GM12878 (cell line): ENCODE measurements around the gene MAPK8IP3. TPM values are rescaled to one million over a fixed set of nuclear protein-coding genes. Genes with fewer than 3 reads are reported as not detected.

Experiments
- ATAC-seq: fragments of 200-7000 bp; cut with Tn5 transposase; 3 replicates; pipeline ENCODE4 v1.9.1; 2020; ENCODE audit warnings: mild to moderate bottlenecking, moderate library complexity
- BruUV-seq: library from RNA; stranded (reverse); fragments of 400-500 nt; replicated peaks from 2 replicates; lab custom pipeline; 2021; lab: Mats Ljungman, UMichigan
- CTCF ChIA-PET: fragments of 300-600 bp; sonication (Branson Sonifier 250); formaldehyde crosslinking; extraction: SDS; loops from one replicate; lab custom pipeline; 2021; ENCODE audit warnings: inconsistent platforms; lab: Yijun Ruan, JAX
- POLR2A ChIA-PET: fragments of 350-600 bp; formaldehyde crosslinking; extraction: SDS; loops from one replicate; lab custom pipeline; 2021; ENCODE audit warnings: inconsistent platforms; lab: Charles Lee
- RAD21 ChIA-PET: fragments of 300-600 bp; sonication (Branson Sonifier 250); formaldehyde crosslinking; loops from one replicate; lab custom pipeline; 2023; ENCODE audit warnings: antibody characterized with exemption; ENCODE audit not compliant: unreplicated experiment; lab: Charles Lee
- SMC1A ChIA-PET: fragments of 300-600 bp; sonication (Branson Sonifier 250); formaldehyde crosslinking; loops from one replicate; lab custom pipeline; 2023; ENCODE audit not compliant: unreplicated experiment, uncharacterized antibody; lab: Charles Lee
- DNase-seq: peaks from one replicate; pipeline ENCODE4 v3.0.0-alpha.2; 2011; ENCODE audit warnings: low read depth, low spot score
- FAIRE-seq: peaks from 3 replicates; lab custom pipeline; 2011; peaks lifted over from hg19 to GRCh38; lab: Jason Lieb, UNC
- H2AFZ ChIP-seq: 2 replicates; pipeline ENCODE4 v1.6.0; 2011; ENCODE audit warnings: low read depth, low read length, control low read depth; ENCODE audit not compliant: control insufficient read depth
- H3K27ac ChIP-seq: 2 replicates; pipeline ENCODE4 v1.5.1; 2011; ENCODE audit warnings: control low read depth; ENCODE audit not compliant: control insufficient read depth, insufficient read depth
- H3K27me3 ChIP-seq, 2 experiments: replicated peaks in 1 of 2; 2 replicates each; pipeline versions ENCODE4 v1.6.0 to v1.6.1; 2011; ENCODE audit warnings: low read length in 1 of 2; ENCODE audit not compliant: control insufficient read depth in 2 of 2, insufficient read depth in 2 of 2
- H3K36me3 ChIP-seq, 2 experiments: 2 replicates each; pipeline ENCODE4 v1.5.1; 2011; ENCODE audit warnings: low read length in 1 of 2; ENCODE audit not compliant: control insufficient read depth in 2 of 2, insufficient read depth in 2 of 2
- H3K4me1 ChIP-seq: 2 replicates; pipeline ENCODE4 v1.6.1; 2011; ENCODE audit warnings: mild to moderate bottlenecking, low read length, moderate library complexity, mixed read lengths; ENCODE audit not compliant: control insufficient read depth, insufficient read depth
- H3K4me2 ChIP-seq: 2 replicates; pipeline ENCODE4 v1.6.0; 2011; ENCODE audit warnings: control low read depth; ENCODE audit not compliant: control insufficient read depth, insufficient read depth
- H3K4me3 ChIP-seq: fragments of 200-600 bp; sonication (generic); 2 replicates; pipeline ENCODE4 v1.5.1; 2016
- H3K79me2 ChIP-seq: 2 replicates; pipeline ENCODE4 v1.6.0; 2011; ENCODE audit warnings: low read length; ENCODE audit not compliant: control insufficient read depth, insufficient read depth
- H3K9ac ChIP-seq: 2 replicates; pipeline ENCODE4 v1.8.0; 2011; ENCODE audit warnings: low read length, control low read depth, mixed read lengths; ENCODE audit not compliant: control insufficient read depth, insufficient read depth
- H3K9me3 ChIP-seq: replicated peaks from 3 replicates; pipeline ENCODE4 v1.5.1; 2011; ENCODE audit warnings: mild to moderate bottlenecking, low read length; ENCODE audit not compliant: control insufficient read depth, insufficient read depth
- H4K20me1 ChIP-seq: 2 replicates; pipeline ENCODE4 v1.6.0; 2011; ENCODE audit not compliant: control insufficient read depth, insufficient read depth
- CHD4 ChIP-seq: fragments of 200-600 bp; sonication (generic); IDR thresholded peaks from 2 replicates; pipeline ENCODE4 v1.6.1; 2016; ENCODE audit warnings: mild to moderate bottlenecking
- HDAC2 ChIP-seq: fragments of 200-600 bp; sonication (generic); IDR thresholded peaks from 2 replicates; pipeline ENCODE4 v1.6.1; 2017
- IKZF1 ChIP-seq: fragments of 450-650 bp; conservative IDR thresholded peaks from 2 replicates; pipeline ENCODE4 v1.6.1; 2017; ENCODE audit warnings: antibody characterized with exemption, mild to moderate bottlenecking
- IKZF2 ChIP-seq, 2 experiments: fragments of 450-650 bp; IDR thresholded peaks; 2 replicates each; pipeline ENCODE4 v1.6.1; 2017; ENCODE audit warnings: mild to moderate bottlenecking in 2 of 2, moderate library complexity in 2 of 2
- JUND ChIP-seq: IDR thresholded peaks from 2 replicates; pipeline ENCODE4 v1.6.1; 2012; ENCODE audit warnings: low read depth, mild to moderate bottlenecking, low read length, improper control_type of control experiment, moderate library complexity
- MEF2B ChIP-seq: fragments of 450-650 bp; IDR thresholded peaks from 2 replicates; pipeline ENCODE4 v1.6.1; 2018; ENCODE audit warnings: mild to moderate bottlenecking, moderate library complexity; ENCODE audit not compliant: partially characterized antibody, poor library complexity, severe bottlenecking
- MTA2 ChIP-seq: fragments of 450-650 bp; IDR thresholded peaks from 2 replicates; pipeline ENCODE4 v1.6.1; 2016; ENCODE audit warnings: low read depth, mild to moderate bottlenecking, moderate library complexity
- NFIC ChIP-seq: IDR thresholded peaks from 2 replicates; pipeline ENCODE4 v1.6.1; 2012; ENCODE audit warnings: low read depth, mild to moderate bottlenecking, inconsistent platforms, low read length, moderate library complexity
- NRF1 ChIP-seq: conservative IDR thresholded peaks from 2 replicates; pipeline ENCODE4 v1.6.1; 2011; ENCODE audit warnings: mild to moderate bottlenecking, low read depth, low read length, improper control_type of control experiment
- PAX8 ChIP-seq: fragments of 450-650 bp; IDR thresholded peaks from 2 replicates; pipeline ENCODE4 v1.6.1; 2017; ENCODE audit warnings: mild to moderate bottlenecking, moderate library complexity
- SMARCA5 ChIP-seq: fragments of 450-650 bp; IDR thresholded peaks from 2 replicates; pipeline ENCODE4 v1.6.1; 2017; ENCODE audit warnings: mild to moderate bottlenecking
- SPI1 ChIP-seq: IDR thresholded peaks from 2 replicates; pipeline ENCODE4 v1.6.1; 2011; ENCODE audit warnings: low read depth, mild to moderate bottlenecking, low read length, moderate library complexity, borderline replicate concordance; ENCODE audit not compliant: insufficient read depth
- ZSCAN29 ChIP-seq: fragments of 450-650 bp; IDR thresholded peaks from 2 replicates; pipeline ENCODE4 v1.6.1; 2017; ENCODE audit warnings: mild to moderate bottlenecking, moderate library complexity
- ZZZ3 ChIP-seq: IDR thresholded peaks from 2 replicates; pipeline ENCODE4 v1.6.1; 2011; ENCODE audit warnings: low read depth; ENCODE audit not compliant: control insufficient read depth, insufficient read length
- WGBS: methylation state at CpG from one replicate; pipeline ENCODE4 v1.1.6; 2016; ENCODE audit warnings: low lambda C conversion rate; ENCODE audit not compliant: insufficient replicate concordance, insufficient coverage; ENCODE audit errors: missing lambda C conversion rate; 5-methylcytosine and 5-hydroxymethylcytosine counted together
- in situ Hi-C: fragments of 300-500 bp; cut with MboI; formaldehyde crosslinking; loops from 9 replicates; pipeline ENCODE4 v1.14.3; 2018; ENCODE audit warnings: mixed read lengths
- intact Hi-C: fragments of 100-400 bp; cut with micrococcal nuclease; formaldehyde crosslinking; loops from one replicate; pipeline ENCODE4 v1.14.2; 2022; ENCODE audit not compliant: unreplicated experiment
- polyA plus RNA-seq, 11 experiments: library from polyadenylated mRNA; depleted of rRNA in 4 of 11; unstranded in 6 of 11; stranded (reverse) in 5 of 11; fragments of >200 nt; fragmentation: Nextera tagmentation in 4 of 11; fragmentation: Illumina TruSeq in 1 of 11; extraction: Ambion mirVana in 4 of 11; extraction: Trizol in 1 of 11; gene quantifications; 1 replicate in 1 of 11; 2 replicates in 10 of 11; pipeline versions ENCODE4 v1.2.1 to v1.2.3, GENCODE V29; 2011 to 2016; ENCODE audit warnings: inconsistent platforms in 2 of 11, missing spikeins in 2 of 11, low read depth in 1 of 11
- total RNA-seq, 4 experiments: library from RNA; depleted of rRNA in 3 of 4; stranded (reverse); fragments of >200 nt in 3 of 4; fragmentation: Illumina TruSeq in 1 of 4; extraction: Trizol in 1 of 4; gene quantifications; 2 replicates each; pipeline versions ENCODE4 v1.2.1 to v1.2.3, GENCODE V29; 2013 to 2021
- TF ChIP-seq, protein P1 (sequence below): fragments of 150-350 bp; IDR thresholded peaks from 2 replicates; pipeline ENCODE4 v1.6.1; 2014; ENCODE audit warnings: mild to moderate bottlenecking, low read depth, low read length
- TF ChIP-seq, protein P2 (sequence below): fragments of 450-650 bp; IDR thresholded peaks from 2 replicates; pipeline ENCODE4 v1.6.1; 2018; ENCODE audit warnings: mild to moderate bottlenecking, low read depth, moderate library complexity; ENCODE audit not compliant: partially characterized antibody

The MAPK8IP3 gene
- total and polyA plus RNA-seq, 10 of the 15 experiments (the other 5 are each of a cell fraction or from before 2014, with no cell fraction given), result 0.06 to 67.9 (median 18.2) TPM

DNA sequence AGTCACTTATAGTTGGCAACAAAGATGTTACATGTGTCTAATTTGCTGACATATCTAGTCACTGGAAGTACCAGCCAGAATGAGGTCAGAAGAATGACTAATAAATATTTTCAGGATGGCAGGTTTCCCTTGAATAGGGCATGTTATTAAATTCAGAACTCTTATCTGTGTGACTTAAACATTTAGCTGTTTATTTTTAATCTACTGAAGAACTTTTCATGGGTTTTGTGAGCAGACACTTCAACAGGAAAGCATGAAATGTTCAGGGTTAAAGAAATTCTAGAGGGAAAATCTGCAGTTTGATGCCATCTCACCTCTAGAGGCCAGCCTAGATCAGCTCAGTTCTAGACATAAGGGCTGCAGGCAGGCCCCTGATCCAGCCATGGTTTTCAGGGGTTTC lies 14.7 kb upstream of the MAPK8IP3 start:
- H3K79me2 ChIP-seq, result peaks cover 4% of the 10 kb centered on the region
- no peak overlapping the region for H3K4me2 ChIP-seq
- ChIA-PET POLR2A (no interaction called here), RAD21 (no interaction called here)
- TF ChIP-seq IKZF2 (IDR thresholded peaks at IDR 0.05), result no peak
- no peak for TF ChIP-seq MTA2
- TF ChIP-seq, all 136 proteins: peak for 0
- BruUV-seq, result no TSS peak
- Histone ChIP-seq H3K4me3 (no peak overlapping the region), H3K27ac (no peak overlapping the region), H3K27me3 (no peaks in the 10 kb centered on the region), H3K36me3 (peaks cover 23 to 39% of the 10 kb centered on the region in 2 experiments), H4K20me1 (0 out of 2 replicates have a peak, but pooled peaks cover 2% of the 10 kb centered on the region), H3K9me3 (no peaks in the 10 kb centered on the region), H3K9ac (no peak overlapping the region), H2AFZ (no peak overlapping the region), H3K4me1 (no peaks in the 10 kb centered on the region)
- no peak for ATAC-seq
- no peak for DNase-seq
- in situ Hi-C loops, result no loop called here
- SMC1A ChIA-PET, result no interaction called here
- intact Hi-C loops, result no loop called here
- CTCF ChIA-PET, result no interaction called here
- FAIRE-seq, result no peak

GRCh38 chr16:1691956-1692355 lies 14.0 kb upstream of the MAPK8IP3 start:
- intact Hi-C loops (no loop called here), in situ Hi-C loops (no loop called here)
- H3K9me3 ChIP-seq, result no peaks in the 10 kb centered on the region
- no peak overlapping the region for H3K27ac ChIP-seq
- ChIA-PET CTCF (no interaction called here), POLR2A (interaction anchor here (0.5 to 0.6 kb wide), 2 partner anchors 252 to 1171 kb away, joined by 3 to 4 read pairs; no protein-coding TSS in a partner anchor), RAD21 (no interaction called here), SMC1A (no interaction called here)
- H2AFZ ChIP-seq, result no peak overlapping the region
- no peak overlapping the region for H3K4me2 ChIP-seq
- H3K4me3 ChIP-seq, result no peak overlapping the region
- H3K36me3 ChIP-seq, result peaks cover 24 to 35% of the 10 kb centered on the region in 2 experiments
- no TSS peak for BruUV-seq
- ATAC-seq (no peak), DNase-seq (no peak), FAIRE-seq (no peak)
- WGBS, result 92% methylated on average over 21 of the region's 21 CpGs
- H3K4me1 ChIP-seq, result no peaks in the 10 kb centered on the region
- H3K27me3 ChIP-seq, result no peaks in the 10 kb centered on the region
- no peak overlapping the region for H3K9ac ChIP-seq
- H3K79me2 ChIP-seq, result peaks cover 3% of the 10 kb centered on the region; the same call in 1 of the 2 replicates
- H4K20me1 ChIP-seq, result 0 out of 2 replicates have a peak, but pooled peaks cover 2% of the 10 kb centered on the region
- TF ChIP-seq, protein P1, sequence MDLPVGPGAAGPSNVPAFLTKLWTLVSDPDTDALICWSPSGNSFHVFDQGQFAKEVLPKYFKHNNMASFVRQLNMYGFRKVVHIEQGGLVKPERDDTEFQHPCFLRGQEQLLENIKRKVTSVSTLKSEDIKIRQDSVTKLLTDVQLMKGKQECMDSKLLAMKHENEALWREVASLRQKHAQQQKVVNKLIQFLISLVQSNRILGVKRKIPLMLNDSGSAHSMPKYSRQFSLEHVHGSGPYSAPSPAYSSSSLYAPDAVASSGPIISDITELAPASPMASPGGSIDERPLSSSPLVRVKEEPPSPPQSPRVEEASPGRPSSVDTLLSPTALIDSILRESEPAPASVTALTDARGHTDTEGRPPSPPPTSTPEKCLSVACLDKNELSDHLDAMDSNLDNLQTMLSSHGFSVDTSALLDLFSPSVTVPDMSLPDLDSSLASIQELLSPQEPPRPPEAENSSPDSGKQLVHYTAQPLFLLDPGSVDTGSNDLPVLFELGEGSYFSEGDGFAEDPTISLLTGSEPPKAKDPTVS, result no peak
- TF ChIP-seq IKZF1 (no peak), NFIC (no peak), SPI1 (no peak), PAX8 (no peak), ZSCAN29 (no peak), SMARCA5 (no peak), JUND (no peak), HDAC2 (no peak), CHD4 (no peak), MEF2B (no peak), NRF1 (no peak), ZZZ3 (no peak)
- TF ChIP-seq, protein P2, sequence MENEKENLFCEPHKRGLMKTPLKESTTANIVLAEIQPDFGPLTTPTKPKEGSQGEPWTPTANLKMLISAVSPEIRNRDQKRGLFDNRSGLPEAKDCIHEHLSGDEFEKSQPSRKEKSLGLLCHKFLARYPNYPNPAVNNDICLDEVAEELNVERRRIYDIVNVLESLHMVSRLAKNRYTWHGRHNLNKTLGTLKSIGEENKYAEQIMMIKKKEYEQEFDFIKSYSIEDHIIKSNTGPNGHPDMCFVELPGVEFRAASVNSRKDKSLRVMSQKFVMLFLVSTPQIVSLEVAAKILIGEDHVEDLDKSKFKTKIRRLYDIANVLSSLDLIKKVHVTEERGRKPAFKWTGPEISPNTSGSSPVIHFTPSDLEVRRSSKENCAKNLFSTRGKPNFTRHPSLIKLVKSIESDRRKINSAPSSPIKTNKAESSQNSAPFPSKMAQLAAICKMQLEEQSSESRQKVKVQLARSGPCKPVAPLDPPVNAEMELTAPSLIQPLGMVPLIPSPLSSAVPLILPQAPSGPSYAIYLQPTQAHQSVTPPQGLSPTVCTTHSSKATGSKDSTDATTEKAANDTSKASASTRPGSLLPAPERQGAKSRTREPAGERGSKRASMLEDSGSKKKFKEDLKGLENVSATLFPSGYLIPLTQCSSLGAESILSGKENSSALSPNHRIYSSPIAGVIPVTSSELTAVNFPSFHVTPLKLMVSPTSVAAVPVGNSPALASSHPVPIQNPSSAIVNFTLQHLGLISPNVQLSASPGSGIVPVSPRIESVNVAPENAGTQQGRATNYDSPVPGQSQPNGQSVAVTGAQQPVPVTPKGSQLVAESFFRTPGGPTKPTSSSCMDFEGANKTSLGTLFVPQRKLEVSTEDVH, result no peak
